ENCODE measurements around the gene CADPS2.

- TF ChIP-seq POLR2AphosphoS5 (IDR thresholded peaks at IDR 0.05): no peak
- no peak for TF ChIP-seq POLR2A (IDR thresholded peaks at IDR 0.05)
Observed at GRCh38 chr7:122584676-122585251, 301.5 kb downstream of the CADPS2 start.
